Dermis blood vessel endothelial cell (primary cell): ENCODE measurements around the gene C1orf21. TPM values are rescaled to one million over a fixed set of nuclear protein-coding genes. Genes with fewer than 3 reads are reported as not detected.

Source experiments
- DNase-seq: peaks from one replicate; pipeline ENCODE4 v3.0.0; 2010
- total RNA-seq: library from RNA; depleted of rRNA; stranded (reverse); fragments of >200 nt; gene quantifications from 2 replicates; pipeline ENCODE4 v1.2.3, GENCODE V29; 2014

Gene C1orf21
- total RNA-seq, 1 donor from 2014 or later: 41.0 TPM

- no peak for DNase-seq
These were observed 277.8 kb downstream of the C1orf21 start for GRCh38 chr1:184664661-184665060.

DNA sequence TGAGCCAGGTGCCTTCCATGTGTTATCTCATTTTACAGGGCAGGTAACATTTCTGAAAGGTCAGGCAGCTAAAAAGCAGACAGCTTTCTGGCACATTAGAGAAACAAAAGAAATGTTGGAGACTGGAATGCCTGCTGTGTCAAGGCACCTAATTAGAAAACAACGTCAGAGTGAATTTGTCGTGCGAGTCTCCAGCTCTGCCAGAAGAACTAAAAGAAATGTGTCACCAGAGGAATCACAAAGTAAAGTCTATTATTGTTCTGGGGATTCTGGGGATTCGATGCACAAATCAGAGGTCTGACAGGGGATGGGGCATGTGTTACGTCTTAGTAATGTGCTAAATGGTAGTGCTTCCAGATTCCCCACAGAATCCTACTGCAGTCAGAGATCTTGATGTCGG is 278.5 kb downstream of the C1orf21 start:
- no peak for DNase-seq

- no peak for DNase-seq
These were observed 282.6 kb downstream of the C1orf21 start for GRCh38 chr1:184669391-184669790.

DNA sequence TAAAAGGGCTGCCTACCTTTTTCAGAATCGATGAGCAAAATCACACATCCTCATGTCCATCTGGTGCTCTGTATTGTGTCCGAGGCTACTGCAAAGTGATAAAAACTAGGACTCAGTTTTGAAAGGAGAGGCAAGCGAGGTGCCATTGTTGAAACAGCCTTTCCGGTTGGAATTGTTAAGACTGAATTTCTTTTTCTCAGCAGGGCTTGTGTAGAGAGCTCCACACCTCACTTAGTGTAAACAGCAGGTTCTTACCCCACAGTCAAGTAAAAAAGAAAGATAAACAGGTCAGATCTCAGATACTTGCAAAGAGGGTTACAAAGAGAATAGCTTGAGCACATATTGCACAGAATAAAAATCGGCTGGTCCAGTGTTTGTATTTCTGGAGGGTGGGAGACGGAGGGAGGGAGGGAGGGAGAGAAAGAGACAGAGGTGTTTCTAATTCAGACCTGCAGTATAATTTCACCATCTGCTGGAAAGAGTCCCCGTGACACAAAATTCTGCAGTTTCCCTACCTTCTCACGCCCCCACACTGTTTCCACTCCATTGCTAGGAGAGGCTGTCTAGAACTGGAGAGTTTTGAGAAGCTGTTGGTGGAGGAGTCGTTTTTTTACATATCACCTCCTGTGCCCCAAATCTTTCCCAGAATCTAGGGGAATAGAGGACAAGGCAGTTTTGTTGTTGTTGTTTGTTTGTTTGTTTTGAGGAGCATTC is 285.3 kb downstream of the C1orf21 start:
- DNase-seq: no peak

- no peak for DNase-seq
These were observed 286.5 kb downstream of the C1orf21 start for GRCh38 chr1:184673305-184673704.

DNA sequence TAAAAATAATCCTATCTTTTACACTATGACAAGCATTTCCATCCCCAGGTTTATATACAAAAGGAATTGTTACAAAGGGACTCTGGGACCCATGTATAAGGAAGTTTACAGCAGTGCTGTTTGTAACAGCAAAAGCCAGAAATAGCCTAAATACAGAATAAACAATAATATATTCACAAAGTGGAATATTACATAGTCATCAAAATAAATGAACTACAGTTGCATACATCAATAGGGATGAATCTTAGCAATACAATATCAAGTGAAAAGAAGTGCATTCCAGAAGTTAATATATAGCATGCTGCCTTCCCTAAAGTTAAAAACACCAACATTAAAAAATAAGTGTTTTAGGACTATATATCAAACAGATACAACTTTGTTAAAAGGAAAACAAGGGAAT is 290.5 kb downstream of the C1orf21 start:
- no peak for DNase-seq
